Type B pancreatic cell (in vitro differentiated cells): ENCODE results near the gene PAQR7. TPM values are rescaled to one million over a fixed set of nuclear protein-coding genes. Genes with fewer than 3 reads are reported as not detected.
A peak's percentile ranks its signal among the peaks of the same experiment; 100 is the strongest.
"Not testable (repeated sequence)": the region's sequence is repeated elsewhere in the genome, so short reads cannot be mapped to it uniquely, and the experiment has no call there.

Experiments
- DNase-seq: peaks from one replicate; pipeline ENCODE4 v3.0.0; 2021; ENCODE audit warnings: mixed read lengths; ENCODE audit not compliant: unreplicated experiment; ENCODE audit errors: extremely low spot score
- H3K27ac Mint-ChIP-seq: 2 replicates; pipeline ENCODE4 v1.8.0; 2021; ENCODE audit warnings: mild to moderate bottlenecking, mixed read lengths
- H3K27me3 Mint-ChIP-seq: 2 replicates; pipeline ENCODE4 v1.8.0; 2021; ENCODE audit warnings: mixed read lengths
- H3K36me3 Mint-ChIP-seq: 2 replicates; pipeline ENCODE4 v1.8.0; 2021; ENCODE audit warnings: mixed read lengths
- H3K4me1 Mint-ChIP-seq: one replicate; pipeline ENCODE4 v1.8.0; 2021; ENCODE audit warnings: mixed read lengths; ENCODE audit not compliant: unreplicated experiment
- H3K4me3 Mint-ChIP-seq: 2 replicates; pipeline ENCODE4 v1.8.0; 2021; ENCODE audit warnings: mild to moderate bottlenecking, mixed read lengths
- H3K9me3 Mint-ChIP-seq: 2 replicates; pipeline ENCODE4 v1.8.0; 2021; ENCODE audit warnings: mixed read lengths
- CTCF ChIP-seq: fragments of 200-600 bp; sonication (generic); conservative IDR thresholded peaks from 2 replicates; pipeline ENCODE4 v1.5.0; 2021; ENCODE audit warnings: antibody characterized with exemption, mild to moderate bottlenecking
- total RNA-seq: library from RNA; stranded (reverse); gene quantifications from 2 replicates; pipeline ENCODE4 v1.2.1, GENCODE V29; 2021; ENCODE audit warnings: low replicate concordance

Gene PAQR7
- total RNA-seq, 1 donor from 2014 or later: 24.3 TPM

GRCh38 chr1:25848531-25848930 is 27.0 kb downstream of the PAQR7 start:
- no peaks in the 10 kb centered on the region for H3K36me3 Mint-ChIP-seq
- TF ChIP-seq CTCF: no peak
- peaks cover 4% of the 10 kb centered on the region for H3K4me1 Mint-ChIP-seq
- DNase-seq: peak; percentile 11
- H3K27me3 Mint-ChIP-seq: no peaks in the 10 kb centered on the region
- no peak overlapping the region for H3K4me3 Mint-ChIP-seq
- H3K9me3 Mint-ChIP-seq: no peaks in the 10 kb centered on the region
- H3K27ac Mint-ChIP-seq: no peak overlapping the region

- TF ChIP-seq CTCF: no peak
- Mint-ChIP-seq H3K27me3 (no peaks in the 10 kb centered on the region), H3K4me3 (no peak overlapping the region), H3K27ac (no peak overlapping the region), H3K4me1 (peaks cover 4% of the 10 kb centered on the region), H3K9me3 (no peaks in the 10 kb centered on the region), H3K36me3 (no peaks in the 10 kb centered on the region)
- DNase-seq: no peak
Observed at GRCh38 chr1:25847929-25848328, 27.6 kb downstream of the PAQR7 start.

- Mint-ChIP-seq H3K4me3 (no peak overlapping the region), H3K4me1 (peaks cover 4% of the 10 kb centered on the region), H3K36me3 (no peaks in the 10 kb centered on the region), H3K27me3 (no peaks in the 10 kb centered on the region), H3K9me3 (no peaks in the 10 kb centered on the region), H3K27ac (no peak overlapping the region)
- DNase-seq: no peak
- no peak for TF ChIP-seq CTCF
Observed at GRCh38 chr1:25845664-25846063, 29.8 kb downstream of the PAQR7 start.

- no peak for DNase-seq
- Mint-ChIP-seq H3K27ac (no peak overlapping the region), H3K4me1 (peaks cover 4% of the 10 kb centered on the region), H3K27me3 (no peaks in the 10 kb centered on the region), H3K4me3 (no peak overlapping the region), H3K36me3 (no peaks in the 10 kb centered on the region), H3K9me3 (no peaks in the 10 kb centered on the region)
- TF ChIP-seq CTCF: no peak
Observed at GRCh38 chr1:25844536-25845337, 30.8 kb downstream of the PAQR7 start.

GRCh38 chr1:25843483-25843882 is 32.0 kb downstream of the PAQR7 start:
- Mint-ChIP-seq H3K27me3 (no peaks in the 10 kb centered on the region), H3K27ac (no peak overlapping the region), H3K9me3 (no peaks in the 10 kb centered on the region), H3K4me3 (no peak overlapping the region), H3K36me3 (no peaks in the 10 kb centered on the region), H3K4me1 (peaks cover 4% of the 10 kb centered on the region)
- no peak for DNase-seq
- no peak for TF ChIP-seq CTCF

GRCh38 chr1:25839808-25840207 is 35.7 kb downstream of the PAQR7 start:
- not testable (repeated sequence) for H3K27me3 Mint-ChIP-seq, H3K9me3 Mint-ChIP-seq, H3K27ac Mint-ChIP-seq, H3K36me3 Mint-ChIP-seq, H3K4me1 Mint-ChIP-seq, H3K4me3 Mint-ChIP-seq
- DNase-seq: peak; percentile 6
